A549 treated with CORT108297 at 1 μM for 4 hours (cell line): Measurements from ENCODE around the gene NOD1. TPM values are rescaled to one million over a fixed set of nuclear protein-coding genes. Genes with fewer than 3 reads are reported as not detected.

Experiments used
- total RNA-seq: library from RNA; stranded (reverse); fragments of 200-300 nt; extraction: Qiagen RNA extraction; gene quantifications from 5 replicates; pipeline ENCODE4 v1.2.3, GENCODE V29; 2022

NOD1 gene, protein sequence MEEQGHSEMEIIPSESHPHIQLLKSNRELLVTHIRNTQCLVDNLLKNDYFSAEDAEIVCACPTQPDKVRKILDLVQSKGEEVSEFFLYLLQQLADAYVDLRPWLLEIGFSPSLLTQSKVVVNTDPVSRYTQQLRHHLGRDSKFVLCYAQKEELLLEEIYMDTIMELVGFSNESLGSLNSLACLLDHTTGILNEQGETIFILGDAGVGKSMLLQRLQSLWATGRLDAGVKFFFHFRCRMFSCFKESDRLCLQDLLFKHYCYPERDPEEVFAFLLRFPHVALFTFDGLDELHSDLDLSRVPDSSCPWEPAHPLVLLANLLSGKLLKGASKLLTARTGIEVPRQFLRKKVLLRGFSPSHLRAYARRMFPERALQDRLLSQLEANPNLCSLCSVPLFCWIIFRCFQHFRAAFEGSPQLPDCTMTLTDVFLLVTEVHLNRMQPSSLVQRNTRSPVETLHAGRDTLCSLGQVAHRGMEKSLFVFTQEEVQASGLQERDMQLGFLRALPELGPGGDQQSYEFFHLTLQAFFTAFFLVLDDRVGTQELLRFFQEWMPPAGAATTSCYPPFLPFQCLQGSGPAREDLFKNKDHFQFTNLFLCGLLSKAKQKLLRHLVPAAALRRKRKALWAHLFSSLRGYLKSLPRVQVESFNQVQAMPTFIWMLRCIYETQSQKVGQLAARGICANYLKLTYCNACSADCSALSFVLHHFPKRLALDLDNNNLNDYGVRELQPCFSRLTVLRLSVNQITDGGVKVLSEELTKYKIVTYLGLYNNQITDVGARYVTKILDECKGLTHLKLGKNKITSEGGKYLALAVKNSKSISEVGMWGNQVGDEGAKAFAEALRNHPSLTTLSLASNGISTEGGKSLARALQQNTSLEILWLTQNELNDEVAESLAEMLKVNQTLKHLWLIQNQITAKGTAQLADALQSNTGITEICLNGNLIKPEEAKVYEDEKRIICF
- total RNA-seq = 4.7 to 7.1 TPM (median 5.7 TPM) in 5 replicates

DNA sequence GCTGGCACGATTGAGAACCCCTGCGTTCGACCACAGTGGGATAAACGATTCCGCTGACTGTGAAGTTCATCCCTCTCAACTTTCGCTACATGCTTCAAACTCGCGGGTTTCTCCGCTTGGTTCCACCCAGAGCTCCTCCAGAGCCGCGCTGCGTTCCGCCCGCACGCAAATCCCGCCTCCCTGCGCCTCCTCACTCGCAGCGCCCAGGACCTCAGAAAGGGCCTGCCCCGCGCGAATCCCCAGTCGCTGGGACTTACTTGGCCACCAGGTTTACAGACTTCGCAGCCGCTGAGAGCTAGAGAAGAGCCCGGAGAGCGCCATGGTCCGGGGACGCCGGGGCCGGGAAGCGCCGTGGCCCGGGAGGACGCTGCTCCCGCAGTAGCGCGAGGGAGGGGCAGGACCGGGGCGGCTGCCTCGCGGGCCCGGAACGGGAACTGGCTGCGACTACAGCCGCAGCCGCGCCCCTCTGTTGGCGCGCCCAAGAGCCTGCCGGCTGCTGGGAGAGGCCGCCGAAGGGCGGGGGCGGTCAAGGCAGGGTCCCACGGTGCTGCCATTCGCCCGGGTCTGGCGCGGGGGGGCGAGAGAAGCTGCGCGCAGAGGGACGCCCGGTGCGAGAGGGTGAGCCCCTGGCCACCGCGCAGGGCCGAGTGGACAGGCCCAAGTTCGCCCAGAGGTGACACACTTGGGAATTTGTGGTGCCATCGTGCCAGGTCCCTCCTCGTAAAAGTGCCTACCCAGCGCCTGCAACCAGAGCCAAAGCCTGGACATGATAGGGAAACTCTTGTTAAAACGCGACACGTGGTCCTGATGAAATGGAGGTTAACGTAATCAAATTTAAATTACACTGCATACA lies at the start of gene NOD1:
Gene NOD1 (minus strand): TSS at position 436 of the 853 bp plus-strand sequence. CDS start 21,863 bp downstream, outside the sequence.

DNA sequence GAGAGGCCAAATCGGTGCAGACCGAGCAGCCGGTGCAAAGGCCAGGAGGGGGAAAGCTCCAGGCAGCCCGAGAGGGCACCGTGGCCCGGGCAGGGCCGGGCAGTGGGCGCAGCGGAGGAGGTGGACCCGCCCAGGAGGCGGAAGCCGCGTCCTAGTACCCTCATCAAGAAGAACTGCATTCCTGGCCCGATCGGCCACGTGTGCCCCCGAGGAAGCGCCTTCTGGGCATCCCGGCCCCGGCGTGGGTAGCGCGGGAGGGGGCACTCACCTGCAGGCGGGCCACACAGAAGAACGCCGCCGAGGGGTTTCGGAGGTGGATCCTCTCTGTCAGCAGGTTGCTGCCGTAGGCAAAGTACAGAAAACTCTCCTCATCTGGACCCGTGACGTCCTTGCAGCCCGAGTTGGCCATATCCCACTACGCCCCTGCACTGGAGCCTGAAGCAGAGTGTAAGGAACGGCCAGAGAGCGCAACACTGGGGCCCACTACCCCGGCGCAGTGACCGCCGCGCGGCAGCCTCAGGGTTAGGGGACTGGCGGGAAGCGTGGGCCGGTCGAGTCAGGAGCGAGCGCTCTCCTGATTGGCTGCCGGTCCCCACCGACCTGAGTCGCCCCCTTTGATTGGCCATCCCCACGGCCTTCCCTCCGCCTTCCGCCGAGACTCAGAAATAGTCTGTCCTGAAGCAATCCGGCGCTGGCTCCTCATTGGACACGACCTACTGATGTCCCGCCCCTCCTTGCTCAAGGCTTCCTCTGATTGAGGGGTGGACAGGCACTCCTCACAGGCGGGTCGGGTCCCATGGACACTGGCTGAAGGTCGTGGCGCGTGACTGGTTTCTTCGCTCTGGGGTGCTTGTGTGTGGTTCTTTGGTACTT lies 26.0 kb upstream of the NOD1 start, which contains the start of gene GGCT:
Gene GGCT (minus strand): TSS at position 529 of the 873 bp plus-strand sequence. CDS start 120 bp downstream, at position 409.

Other genes starting within 250 kb of the NOD1 start
- 5.1 to 7.2 TPM (median 6.4 TPM) in 5 replicates for gene ZNRF2, start 194.2 kb downstream of the NOD1 start, total RNA-seq
- 71.6 to 87.9 TPM (median 73.6 TPM) in 5 replicates for gene GGCT, start 26.0 kb upstream of the NOD1 start, total RNA-seq
- gene GARS1, start 116.1 kb upstream of the NOD1 start, total RNA-seq = 134 to 189 TPM (median 149 TPM) in 5 replicates
- not detected in 5 replicates for gene CRHR2, start 203.7 kb upstream of the NOD1 start, total RNA-seq